SH-SY5Y (cell line): ENCODE results near the gene DENND1B.

Experiments used
- GATA2 ChIP-seq: IDR thresholded peaks from 2 replicates; pipeline ENCODE4 v1.6.1; 2011; ENCODE audit warnings: mild to moderate bottlenecking, low read depth, low read length
- GATA3 ChIP-seq: IDR thresholded peaks from 2 replicates; pipeline ENCODE4 v1.6.1; 2011; ENCODE audit warnings: low read depth, mild to moderate bottlenecking, low read length, moderate library complexity

- no peak for TF ChIP-seq GATA2
- TF ChIP-seq GATA3: no peak
Measured at GRCh38 chr1:197462539-197462938, 312.7 kb downstream of the DENND1B start.
